CD4-positive, alpha-beta T cell treated with Interleukin-17A for 4 hours (primary cell): ENCODE results near the gene CEP128.

Experiments used
- DNase-seq: peaks from one replicate; pipeline ENCODE4 v3.0.0-alpha.2; 2020; ENCODE audit warnings: mixed read lengths

The CEP128 gene

GRCh38 chr14:80464531-80465149 lies 476.9 kb downstream of the CEP128 start:
- DNase-seq = no peak

- no peak for DNase-seq
Observed at GRCh38 chr14:80456209-80456608, 485.3 kb downstream of the CEP128 start.

DNA sequence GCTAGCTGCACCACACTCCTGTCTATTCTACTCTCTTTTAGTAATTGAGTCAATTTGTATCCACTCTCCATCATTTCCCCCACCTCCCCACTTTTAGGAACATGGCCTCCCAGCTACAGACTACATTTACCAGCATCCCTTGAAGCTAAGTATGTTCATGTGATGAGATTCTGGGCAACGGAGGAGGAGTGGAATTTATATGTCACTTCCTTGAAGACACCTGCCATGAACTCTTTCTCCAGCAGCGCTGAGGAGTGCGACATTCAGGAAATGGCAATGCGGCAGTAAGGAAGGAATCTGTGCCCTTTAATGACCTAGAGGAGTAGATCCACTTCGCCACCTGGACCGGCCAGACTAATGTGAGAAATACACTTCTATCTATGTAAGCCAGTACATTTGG lies 486.5 kb downstream of the CEP128 start:
- DNase-seq = no peak

- no peak for DNase-seq
Observed at GRCh38 chr14:80448267-80448666, 493.3 kb downstream of the CEP128 start.

- DNase-seq = no peak
Observed at GRCh38 chr14:80447392-80447791, 494.1 kb downstream of the CEP128 start.
